MG63 (cell line): ENCODE data around the gene MST1R. TPM values are rescaled to one million over a fixed set of nuclear protein-coding genes. Genes with fewer than 3 reads are reported as not detected.

Experiments
- DNase-seq: peaks from one replicate; pipeline ENCODE4 v3.0.0-alpha.2; 2020
- H3K27me3 ChIP-seq: fragments of 250-450 bp; sonication (Bioruptor Pico); 2 replicates; pipeline ENCODE4 v1.5.1; 2020; ENCODE audit warnings: mild to moderate bottlenecking, moderate library complexity
- H3K36me3 ChIP-seq: fragments of 250-450 bp; sonication (Bioruptor Pico); 2 replicates; pipeline ENCODE4 v1.5.1; 2020; ENCODE audit warnings: mild to moderate bottlenecking, moderate library complexity
- H3K4me3 ChIP-seq: fragments of 250-450 bp; sonication (Bioruptor Pico); 2 replicates; pipeline ENCODE4 v1.5.1; 2020; ENCODE audit warnings: mild to moderate bottlenecking, moderate library complexity
- H3K9me3 ChIP-seq: fragments of 250-450 bp; sonication (Bioruptor Pico); 2 replicates; pipeline ENCODE4 v1.5.1; 2020; ENCODE audit warnings: mild to moderate bottlenecking, moderate library complexity
- total RNA-seq: library from RNA; depleted of rRNA; stranded (reverse); fragments of >200 nt; shearing (Covaris generic); gene quantifications from 2 replicates; pipeline ENCODE4 v1.2.3, GENCODE V29; 2014; ENCODE audit warnings: low replicate concordance

The MST1R gene
- total RNA-seq, 1 experiment from 2014 or later, result 1.9 TPM

DNA sequence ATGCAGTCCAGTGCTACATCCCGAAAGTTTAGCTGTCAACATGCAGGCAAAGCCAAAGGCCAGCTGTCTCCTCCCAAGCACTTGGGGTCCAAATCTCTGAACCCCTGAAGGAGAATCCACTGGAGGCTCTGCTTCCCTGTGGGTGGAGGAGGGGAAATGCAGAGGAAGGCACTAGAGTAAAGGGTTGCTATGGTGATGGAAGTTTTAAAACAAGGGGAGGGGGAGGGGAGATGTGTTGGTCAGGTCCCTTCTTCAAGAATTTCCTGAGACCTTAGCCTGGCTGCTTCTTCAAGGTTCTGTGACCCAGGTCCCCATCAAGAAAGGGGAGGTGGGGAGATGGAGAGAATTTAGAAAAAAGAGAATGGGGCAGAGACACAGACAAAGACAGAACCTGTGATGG lies 36.3 kb downstream of the MST1R start:
- no peaks in the 10 kb centered on the region for H3K36me3 ChIP-seq
- DNase-seq, result no peak
- no peaks in the 10 kb centered on the region for H3K9me3 ChIP-seq
- H3K4me3 ChIP-seq, result no peak overlapping the region
- no peaks in the 10 kb centered on the region for H3K27me3 ChIP-seq

DNA sequence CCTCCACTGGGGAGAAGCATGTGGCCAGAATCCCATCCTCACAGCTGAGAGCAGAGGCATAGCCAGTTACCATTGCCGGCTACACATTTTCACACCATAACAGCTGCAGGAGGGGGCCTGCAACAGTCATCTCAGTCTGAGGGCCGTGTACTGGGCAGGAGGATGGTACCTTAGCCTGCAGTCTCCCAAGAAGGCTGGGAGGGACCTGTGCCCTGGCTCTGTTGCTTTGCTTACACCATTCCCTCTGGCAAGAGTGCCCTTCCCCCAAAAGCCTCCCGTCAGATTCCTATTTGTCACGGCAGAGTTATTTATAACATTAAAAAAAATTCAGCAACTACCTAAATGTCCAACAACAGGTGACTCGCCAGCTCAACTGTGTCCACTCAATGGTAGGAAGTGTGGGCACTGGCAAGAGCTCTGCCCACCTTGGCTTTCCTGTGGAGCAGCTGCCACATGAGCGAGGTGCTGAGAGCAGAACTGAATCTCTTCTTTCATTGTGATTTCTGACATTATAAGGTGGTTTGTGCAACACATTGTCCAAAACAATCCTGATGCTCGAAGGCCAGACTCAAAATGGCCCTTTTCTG lies 38.4 kb downstream of the MST1R start:
- Histone ChIP-seq H3K9me3 (no peaks in the 10 kb centered on the region), H3K4me3 (no peak overlapping the region), H3K27me3 (no peaks in the 10 kb centered on the region), H3K36me3 (no peaks in the 10 kb centered on the region)
- no peak for DNase-seq

- Histone ChIP-seq H3K4me3 (no peak overlapping the region), H3K27me3 (no peaks in the 10 kb centered on the region), H3K36me3 (no peaks in the 10 kb centered on the region), H3K9me3 (no peaks in the 10 kb centered on the region)
- DNase-seq, result no peak
Observed at GRCh38 chr3:49864505-49864904, 39.2 kb downstream of the MST1R start.

DNA sequence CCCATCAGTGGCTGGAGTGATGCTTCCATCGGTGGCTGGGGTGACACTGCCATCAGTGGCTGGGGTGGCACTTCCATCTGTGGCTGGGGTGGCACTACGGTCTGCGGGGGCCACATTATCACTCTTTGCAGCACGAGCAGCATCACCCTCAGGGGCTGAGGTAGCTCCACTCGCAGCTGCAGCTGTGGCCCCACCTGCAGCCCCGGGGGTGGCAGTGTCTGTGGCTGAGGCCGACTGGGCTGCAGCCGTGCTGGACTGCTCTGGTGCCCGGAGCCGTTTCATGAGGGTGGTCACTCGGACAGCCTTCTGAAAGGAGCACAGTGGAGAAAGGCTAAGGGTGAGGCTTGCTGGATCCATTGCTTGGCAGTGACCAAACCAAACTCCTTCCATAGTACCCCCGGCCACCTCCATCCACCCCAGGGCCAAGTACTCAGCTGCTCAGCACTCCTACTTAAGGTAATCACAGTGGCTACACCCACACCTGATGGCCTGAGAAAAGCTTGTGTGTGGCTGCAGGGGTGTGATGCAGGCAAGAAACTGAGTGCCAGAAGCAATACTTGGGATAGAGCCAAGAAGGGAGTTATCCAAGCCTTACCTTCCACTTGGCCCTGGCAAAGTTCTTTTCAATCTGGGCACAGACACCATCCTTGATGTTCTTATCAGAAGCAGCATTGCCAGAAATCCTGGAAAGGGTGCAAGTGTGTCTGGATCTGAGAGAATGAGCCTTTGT lies 43.9 kb downstream of the MST1R start:
- Histone ChIP-seq H3K36me3 (no peaks in the 10 kb centered on the region), H3K4me3 (no peak overlapping the region), H3K27me3 (no peaks in the 10 kb centered on the region), H3K9me3 (no peaks in the 10 kb centered on the region)
- no peak for DNase-seq

- Histone ChIP-seq H3K36me3 (no peaks in the 10 kb centered on the region), H3K9me3 (no peaks in the 10 kb centered on the region), H3K4me3 (peak within 1 kb of the TSS; percentile 78), H3K27me3 (no peaks in the 10 kb centered on the region)
- DNase-seq, result peak; percentile 80
Observed at GRCh38 chr3:49856181-49857005, 47.3 kb downstream of the MST1R start, which contains the start of gene TRAIP. TSS of gene TRAIP (minus strand) at chr3:49856564. CDS start at chr3:49856453, 111 bp downstream.

DNA sequence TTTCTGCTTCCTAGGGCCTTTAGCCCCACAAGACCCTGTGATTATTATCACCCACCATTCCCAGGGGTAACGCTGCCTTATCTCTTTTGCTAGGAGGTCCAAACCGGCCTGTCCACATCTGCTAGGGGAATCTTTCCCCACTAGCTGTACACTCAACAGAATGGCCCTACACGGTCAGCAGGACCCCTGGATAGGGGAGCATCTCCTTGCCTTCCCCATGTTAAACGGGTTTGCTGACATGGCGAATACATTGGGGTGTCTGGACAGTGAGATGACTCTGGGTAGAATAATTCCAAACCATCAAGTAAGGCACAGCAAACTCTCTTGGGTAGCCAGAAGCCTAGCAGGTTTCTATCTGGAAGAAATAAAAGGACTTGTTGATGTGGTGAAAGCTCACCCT lies 48.0 kb downstream of the MST1R start:
- H3K4me3 ChIP-seq, result peak overlapping the region; percentile 78
- H3K36me3 ChIP-seq, result no peaks in the 10 kb centered on the region
- H3K27me3 ChIP-seq, result no peaks in the 10 kb centered on the region
- no peaks in the 10 kb centered on the region for H3K9me3 ChIP-seq
- no peak for DNase-seq

DNA sequence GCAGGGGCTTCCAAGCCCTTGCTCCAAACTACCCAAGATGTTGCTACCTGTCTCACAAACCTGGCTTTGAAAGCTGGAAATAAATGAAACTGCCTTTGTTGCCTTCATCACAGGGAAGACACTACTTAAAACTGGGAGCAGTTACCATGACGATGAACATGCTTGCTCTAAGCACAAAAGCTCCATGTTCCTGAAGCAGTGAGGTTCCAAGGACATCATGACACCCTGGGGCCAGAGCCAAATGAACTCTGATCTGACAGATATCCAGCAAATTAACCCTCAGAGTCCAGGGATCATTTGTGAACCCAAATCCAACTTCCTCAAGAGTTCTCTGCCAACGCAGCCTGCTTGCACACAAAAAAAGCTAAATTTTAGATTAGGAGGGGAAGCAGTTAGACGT lies 58.0 kb downstream of the MST1R start:
- no peaks in the 10 kb centered on the region for H3K36me3 ChIP-seq
- no peak overlapping the region for H3K4me3 ChIP-seq
- no peak for DNase-seq
- no peaks in the 10 kb centered on the region for H3K27me3 ChIP-seq
- no peaks in the 10 kb centered on the region for H3K9me3 ChIP-seq

DNA sequence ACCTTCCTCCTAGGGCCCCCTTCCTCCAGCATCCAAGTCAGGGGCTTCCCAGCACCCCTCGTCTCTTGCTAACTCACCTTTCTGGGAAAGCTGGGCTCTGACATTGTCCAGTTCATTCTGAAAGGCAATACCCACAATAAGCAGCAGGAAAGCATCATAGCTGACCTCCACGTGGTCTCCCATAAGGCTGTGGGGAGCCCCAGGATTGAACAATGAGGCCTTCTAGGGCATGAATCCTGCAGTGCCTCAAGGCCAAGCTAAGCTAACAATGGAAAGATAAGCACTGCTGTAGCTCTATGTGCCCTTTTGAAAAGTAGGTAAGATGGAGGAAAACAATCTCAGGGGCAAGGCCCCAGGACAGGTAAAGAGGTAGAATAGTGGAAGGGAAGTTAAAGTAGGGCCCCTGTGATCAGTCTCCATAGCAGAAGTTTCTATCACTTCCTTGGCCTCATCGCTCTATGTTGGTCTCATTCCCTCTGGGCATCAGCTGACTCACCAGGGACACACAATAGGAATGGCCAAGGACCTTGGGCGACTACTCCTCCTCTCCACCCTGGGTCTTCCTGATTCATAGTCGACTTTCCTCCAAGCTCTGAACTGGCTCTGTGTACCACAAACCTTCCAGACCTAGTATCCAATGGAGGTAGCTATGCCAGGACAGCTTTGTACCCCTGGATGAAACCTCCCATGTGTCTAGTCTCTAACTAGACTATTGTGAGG lies 59.0 kb downstream of the MST1R start:
- no peaks in the 10 kb centered on the region; the same call in 1 of the 2 replicates for H3K36me3 ChIP-seq
- no peaks in the 10 kb centered on the region for H3K9me3 ChIP-seq
- DNase-seq, result no peak
- no peaks in the 10 kb centered on the region for H3K27me3 ChIP-seq
- H3K4me3 ChIP-seq, result no peak overlapping the region

GRCh38 chr3:49842843-49843517 lies 60.7 kb downstream of the MST1R start:
- no peak for DNase-seq
- Histone ChIP-seq H3K27me3 (no peaks in the 10 kb centered on the region), H3K36me3 (no peaks in the 10 kb centered on the region; the same call in 1 of the 2 replicates), H3K4me3 (no peak overlapping the region), H3K9me3 (no peaks in the 10 kb centered on the region)

- Histone ChIP-seq H3K36me3 (no peaks in the 10 kb centered on the region; the same call in none of the 2 replicates), H3K9me3 (no peaks in the 10 kb centered on the region), H3K27me3 (no peaks in the 10 kb centered on the region), H3K4me3 (no peak overlapping the region)
- no peak for DNase-seq
Observed at GRCh38 chr3:49841806-49842205, 61.9 kb downstream of the MST1R start.

DNA sequence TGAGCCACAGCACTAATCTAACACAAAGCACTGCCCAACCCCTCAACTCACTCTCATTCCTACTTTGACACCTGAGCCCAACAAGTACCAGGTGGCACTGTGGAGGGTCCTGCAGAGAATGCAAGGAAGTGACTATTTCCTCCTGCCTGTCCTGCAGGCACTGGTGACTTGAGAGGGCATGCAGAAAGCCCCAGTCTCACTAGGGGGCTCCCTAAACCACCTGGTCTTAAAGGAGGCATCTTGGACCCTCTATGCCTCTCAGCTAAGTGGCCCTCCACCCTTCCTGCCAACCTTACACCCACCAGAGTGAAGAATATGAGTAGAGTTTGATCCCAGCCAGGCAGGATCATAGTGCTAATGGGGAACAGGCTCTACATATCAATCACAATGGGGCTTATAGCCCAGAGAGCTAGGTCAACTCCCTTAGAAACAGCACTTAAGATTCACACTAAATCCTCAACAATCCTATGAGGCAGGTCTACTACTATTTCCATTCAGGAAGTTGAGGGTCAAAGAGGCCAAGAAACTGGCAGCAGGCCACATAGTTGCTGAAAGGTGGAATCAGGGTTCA lies 62.5 kb downstream of the MST1R start:
- H3K9me3 ChIP-seq, result no peaks in the 10 kb centered on the region
- H3K36me3 ChIP-seq, result no peaks in the 10 kb centered on the region; the same call in none of the 2 replicates
- no peaks in the 10 kb centered on the region for H3K27me3 ChIP-seq
- DNase-seq, result no peak
- no peak overlapping the region for H3K4me3 ChIP-seq

- no peak for DNase-seq
- Histone ChIP-seq H3K9me3 (no peaks in the 10 kb centered on the region), H3K27me3 (no peaks in the 10 kb centered on the region), H3K36me3 (no peaks in the 10 kb centered on the region; the same call in none of the 2 replicates), H3K4me3 (no peak overlapping the region)
Observed at GRCh38 chr3:49840388-49840787, 63.3 kb downstream of the MST1R start.

- no peaks in the 10 kb centered on the region for H3K9me3 ChIP-seq
- peak; percentile 42 for DNase-seq
- no peak overlapping the region for H3K4me3 ChIP-seq
- H3K36me3 ChIP-seq, result peaks cover 3% of the 10 kb centered on the region
- no peaks in the 10 kb centered on the region for H3K27me3 ChIP-seq
Observed at GRCh38 chr3:49839193-49839809, 64.4 kb downstream of the MST1R start.
